Spleen (tissue), 7 donors: ENCODE data around the gene SFT2D1.

Experiments
- CTCF ChIP-seq, 11 experiments: fragments of 200-600 bp in 7 of 11; fragments of 450-650 bp in 4 of 11; sonication (generic) in 4 of 11; IDR thresholded peaks in 8 of 11; conservative IDR thresholded peaks in 3 of 11; 1 replicate in 7 of 11; 2 replicates in 4 of 11; pipeline versions ENCODE4 v1.4.0 to v1.8.0; 2016 to 2021; ENCODE audit warnings: antibody characterized with exemption in 11 of 11, inconsistent platforms in 4 of 11, mild to moderate bottlenecking in 1 of 11
- POLR2AphosphoS5 ChIP-seq, 3 donors: sonication (generic); formaldehyde crosslinking; IDR thresholded peaks; one replicate each; pipeline ENCODE4 v1.5.1; 2017; ENCODE audit warnings: antibody characterized with exemption in 3 of 3
- donor health status: DM: no; HTN: no; CAD: no; lungs with moderate emphysema.
- donor health status: DM: no; HTN: no; CAD: no.
- donor health status: DM: no; HTN: no; CAD: no.

GRCh38 chr6:166365221-166365620, 22.9 kb upstream of the SFT2D1 start:
- TF ChIP-seq CTCF (IDR thresholded peaks at IDR 0.05 in 8 of 11, conservative IDR thresholded peaks at IDR 0.05 in 3 of 11) (no peak), POLR2AphosphoS5 (IDR thresholded peaks at IDR 0.05) (no peak)
